ENCODE results near the gene IRF5.

DNA sequence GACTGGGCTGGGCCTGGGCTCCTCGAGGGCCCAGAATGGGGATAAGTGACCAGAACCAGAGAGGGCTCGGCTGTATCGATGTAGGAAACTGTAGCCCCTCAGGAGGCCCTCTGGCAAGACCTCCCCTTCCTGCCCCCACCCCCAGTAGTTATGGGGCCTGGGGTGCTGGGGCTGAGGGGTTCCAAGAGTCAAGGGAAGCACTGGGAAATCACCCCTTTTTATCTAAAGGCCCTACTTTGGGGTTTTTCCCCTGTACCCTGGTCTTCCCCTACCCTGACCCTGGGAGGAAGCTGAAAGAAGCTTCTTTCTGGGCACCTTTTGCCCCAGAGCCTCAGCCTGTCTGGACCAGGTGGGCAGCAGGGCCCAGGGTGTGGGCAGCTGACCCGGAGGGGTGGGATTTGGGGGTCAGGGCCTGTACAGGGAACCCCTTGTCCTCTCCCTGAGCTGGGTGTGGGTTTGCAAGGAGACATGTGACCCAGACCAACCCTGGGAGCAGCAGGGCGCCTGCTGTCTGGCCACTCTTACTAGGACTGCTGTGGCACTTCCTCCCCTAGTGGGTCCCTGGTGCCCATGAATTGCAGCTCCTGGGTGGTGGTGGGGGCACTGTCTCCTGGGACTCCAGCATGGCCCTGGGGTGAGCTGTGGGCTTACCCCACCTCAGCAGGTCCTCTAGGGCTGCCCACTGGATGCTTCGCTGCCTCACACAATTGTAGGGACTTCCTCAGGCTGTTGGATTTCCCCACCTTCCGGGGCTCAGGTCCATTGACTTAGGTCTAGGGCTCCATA is 1.5 kb downstream of the IRF5 start:
- TF ChIP-seq, protein P1, sequence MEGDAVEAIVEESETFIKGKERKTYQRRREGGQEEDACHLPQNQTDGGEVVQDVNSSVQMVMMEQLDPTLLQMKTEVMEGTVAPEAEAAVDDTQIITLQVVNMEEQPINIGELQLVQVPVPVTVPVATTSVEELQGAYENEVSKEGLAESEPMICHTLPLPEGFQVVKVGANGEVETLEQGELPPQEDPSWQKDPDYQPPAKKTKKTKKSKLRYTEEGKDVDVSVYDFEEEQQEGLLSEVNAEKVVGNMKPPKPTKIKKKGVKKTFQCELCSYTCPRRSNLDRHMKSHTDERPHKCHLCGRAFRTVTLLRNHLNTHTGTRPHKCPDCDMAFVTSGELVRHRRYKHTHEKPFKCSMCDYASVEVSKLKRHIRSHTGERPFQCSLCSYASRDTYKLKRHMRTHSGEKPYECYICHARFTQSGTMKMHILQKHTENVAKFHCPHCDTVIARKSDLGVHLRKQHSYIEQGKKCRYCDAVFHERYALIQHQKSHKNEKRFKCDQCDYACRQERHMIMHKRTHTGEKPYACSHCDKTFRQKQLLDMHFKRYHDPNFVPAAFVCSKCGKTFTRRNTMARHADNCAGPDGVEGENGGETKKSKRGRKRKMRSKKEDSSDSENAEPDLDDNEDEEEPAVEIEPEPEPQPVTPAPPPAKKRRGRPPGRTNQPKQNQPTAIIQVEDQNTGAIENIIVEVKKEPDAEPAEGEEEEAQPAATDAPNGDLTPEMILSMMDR (IDR thresholded peaks at IDR 0.05; ENCODE audit: low read depth, low read length, poor library complexity, severe bottlenecking), result no peak
- no peak for TF ChIP-seq EZH2phosphoT487 (IDR thresholded peaks at IDR 0.05; ENCODE audit: borderline replicate concordance, low read length)
